CD4-positive, alpha-beta T cell treated with Interleukin-4 for 1 hour (primary cell): ENCODE data around the gene DOCK6.
A peak's percentile ranks its signal among the peaks of the same experiment; 100 is the strongest.

Experiments used
- DNase-seq, 2 donors: peaks; one replicate each; pipeline ENCODE4 v3.0.0-alpha.2; 2020 to 2022

DOCK6 gene, protein sequence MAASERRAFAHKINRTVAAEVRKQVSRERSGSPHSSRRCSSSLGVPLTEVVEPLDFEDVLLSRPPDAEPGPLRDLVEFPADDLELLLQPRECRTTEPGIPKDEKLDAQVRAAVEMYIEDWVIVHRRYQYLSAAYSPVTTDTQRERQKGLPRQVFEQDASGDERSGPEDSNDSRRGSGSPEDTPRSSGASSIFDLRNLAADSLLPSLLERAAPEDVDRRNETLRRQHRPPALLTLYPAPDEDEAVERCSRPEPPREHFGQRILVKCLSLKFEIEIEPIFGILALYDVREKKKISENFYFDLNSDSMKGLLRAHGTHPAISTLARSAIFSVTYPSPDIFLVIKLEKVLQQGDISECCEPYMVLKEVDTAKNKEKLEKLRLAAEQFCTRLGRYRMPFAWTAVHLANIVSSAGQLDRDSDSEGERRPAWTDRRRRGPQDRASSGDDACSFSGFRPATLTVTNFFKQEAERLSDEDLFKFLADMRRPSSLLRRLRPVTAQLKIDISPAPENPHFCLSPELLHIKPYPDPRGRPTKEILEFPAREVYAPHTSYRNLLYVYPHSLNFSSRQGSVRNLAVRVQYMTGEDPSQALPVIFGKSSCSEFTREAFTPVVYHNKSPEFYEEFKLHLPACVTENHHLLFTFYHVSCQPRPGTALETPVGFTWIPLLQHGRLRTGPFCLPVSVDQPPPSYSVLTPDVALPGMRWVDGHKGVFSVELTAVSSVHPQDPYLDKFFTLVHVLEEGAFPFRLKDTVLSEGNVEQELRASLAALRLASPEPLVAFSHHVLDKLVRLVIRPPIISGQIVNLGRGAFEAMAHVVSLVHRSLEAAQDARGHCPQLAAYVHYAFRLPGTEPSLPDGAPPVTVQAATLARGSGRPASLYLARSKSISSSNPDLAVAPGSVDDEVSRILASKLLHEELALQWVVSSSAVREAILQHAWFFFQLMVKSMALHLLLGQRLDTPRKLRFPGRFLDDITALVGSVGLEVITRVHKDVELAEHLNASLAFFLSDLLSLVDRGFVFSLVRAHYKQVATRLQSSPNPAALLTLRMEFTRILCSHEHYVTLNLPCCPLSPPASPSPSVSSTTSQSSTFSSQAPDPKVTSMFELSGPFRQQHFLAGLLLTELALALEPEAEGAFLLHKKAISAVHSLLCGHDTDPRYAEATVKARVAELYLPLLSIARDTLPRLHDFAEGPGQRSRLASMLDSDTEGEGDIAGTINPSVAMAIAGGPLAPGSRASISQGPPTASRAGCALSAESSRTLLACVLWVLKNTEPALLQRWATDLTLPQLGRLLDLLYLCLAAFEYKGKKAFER (N-terminal part only)

DNA sequence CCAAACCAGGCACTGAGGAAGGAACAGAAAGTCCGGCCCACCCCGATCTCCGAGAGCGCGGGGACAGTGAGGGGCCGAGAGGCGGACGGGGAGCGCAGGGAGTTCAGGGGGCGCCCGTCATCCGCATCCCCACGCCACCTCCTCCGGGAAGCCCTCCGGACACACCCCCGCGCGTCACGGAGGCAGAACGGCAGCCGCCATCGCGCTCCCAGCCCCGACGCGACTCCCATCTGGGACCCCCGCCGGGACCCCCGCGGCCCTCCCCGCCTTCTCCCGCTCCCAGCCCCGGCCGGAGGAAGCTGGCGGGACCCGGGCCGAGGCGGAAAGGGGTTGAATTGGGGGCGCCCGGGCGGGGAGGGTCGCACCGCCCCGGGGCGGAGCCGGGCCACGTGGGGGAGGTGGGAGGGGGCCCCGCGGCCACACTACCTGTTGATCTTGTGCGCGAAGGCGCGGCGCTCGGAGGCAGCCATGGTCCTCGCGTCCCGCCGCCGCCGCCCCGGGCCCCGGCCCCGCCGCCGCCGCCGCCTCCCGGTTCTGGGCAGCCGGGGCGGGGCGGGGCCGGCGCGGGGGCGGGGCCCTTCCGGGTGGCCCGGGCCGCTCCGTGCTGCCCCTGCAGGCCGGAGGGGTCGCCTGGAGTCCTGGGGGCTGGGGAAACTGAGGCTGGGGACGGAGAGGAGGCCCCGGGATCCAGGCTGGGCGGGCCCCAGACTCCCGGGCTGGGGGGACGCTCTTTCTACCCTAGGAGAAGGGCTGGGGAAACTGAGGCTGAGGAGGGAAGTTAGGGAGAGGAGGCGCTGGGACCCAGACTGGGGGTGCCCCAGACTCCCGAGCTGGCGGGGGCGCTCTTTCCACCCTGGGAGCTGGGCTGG lies at the start of gene DOCK6:
Gene DOCK6 (minus strand): TSS at position 554 of the 869 bp plus-strand sequence. CDS start 84 bp downstream, at position 470.
- no peak for DNase-seq

DNA sequence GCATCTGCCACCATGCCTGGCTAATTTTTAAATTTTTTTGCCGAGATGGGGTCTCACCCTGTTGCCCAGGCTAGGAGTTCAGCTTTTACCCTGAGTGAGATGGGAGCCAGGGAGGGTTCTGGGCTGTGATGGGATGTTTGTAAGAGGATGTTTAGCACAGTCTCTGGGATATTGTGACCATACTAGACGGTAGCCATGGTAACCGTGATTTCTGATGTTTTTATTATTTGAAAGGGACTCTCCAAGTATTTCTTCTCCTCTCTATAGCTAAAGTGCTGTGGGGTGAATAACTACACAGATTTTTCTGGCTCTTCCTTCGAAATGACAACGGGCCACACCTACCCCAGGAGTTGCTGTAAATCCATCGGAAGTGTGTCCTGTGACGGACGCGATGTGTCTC lies 44.0 kb upstream of the DOCK6 start:
- DNase-seq = no peak

DNA sequence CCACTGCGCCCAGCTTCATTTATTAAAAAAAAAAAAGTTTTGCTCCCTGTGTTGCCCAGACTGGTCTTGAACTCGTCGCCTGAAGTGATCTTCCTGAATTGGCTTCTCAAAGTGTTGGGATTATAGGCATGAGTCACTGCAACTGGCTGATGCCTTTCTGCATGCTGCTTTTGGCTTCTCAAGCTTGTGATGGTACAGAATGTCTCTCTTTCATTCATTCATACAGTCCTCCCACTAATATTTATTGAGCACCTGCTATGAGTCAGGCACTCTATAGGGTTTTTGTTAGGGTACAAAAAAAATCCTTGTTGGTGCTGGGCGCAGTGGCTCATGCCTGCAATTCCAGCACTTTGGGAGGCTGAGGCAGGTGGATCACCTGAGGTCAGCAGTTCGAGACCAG lies 42.6 kb upstream of the DOCK6 start:
- no peak for DNase-seq

DNA sequence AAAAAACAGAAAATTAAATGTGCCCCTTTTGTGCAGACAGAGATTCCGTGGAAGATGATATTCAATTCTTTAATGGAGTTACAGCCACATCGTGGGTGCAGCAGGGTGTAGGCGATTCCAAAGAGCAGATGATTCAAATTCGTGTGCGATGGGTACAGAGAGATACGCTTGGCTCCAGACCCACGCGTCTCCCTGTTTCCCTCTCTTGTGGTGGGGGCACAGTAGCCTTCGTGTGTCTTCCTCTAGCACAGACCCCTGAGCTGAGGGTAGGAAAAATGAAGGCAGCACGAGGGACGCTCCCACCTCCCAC lies 38.4 kb upstream of the DOCK6 start:
- no peak for DNase-seq

DNA sequence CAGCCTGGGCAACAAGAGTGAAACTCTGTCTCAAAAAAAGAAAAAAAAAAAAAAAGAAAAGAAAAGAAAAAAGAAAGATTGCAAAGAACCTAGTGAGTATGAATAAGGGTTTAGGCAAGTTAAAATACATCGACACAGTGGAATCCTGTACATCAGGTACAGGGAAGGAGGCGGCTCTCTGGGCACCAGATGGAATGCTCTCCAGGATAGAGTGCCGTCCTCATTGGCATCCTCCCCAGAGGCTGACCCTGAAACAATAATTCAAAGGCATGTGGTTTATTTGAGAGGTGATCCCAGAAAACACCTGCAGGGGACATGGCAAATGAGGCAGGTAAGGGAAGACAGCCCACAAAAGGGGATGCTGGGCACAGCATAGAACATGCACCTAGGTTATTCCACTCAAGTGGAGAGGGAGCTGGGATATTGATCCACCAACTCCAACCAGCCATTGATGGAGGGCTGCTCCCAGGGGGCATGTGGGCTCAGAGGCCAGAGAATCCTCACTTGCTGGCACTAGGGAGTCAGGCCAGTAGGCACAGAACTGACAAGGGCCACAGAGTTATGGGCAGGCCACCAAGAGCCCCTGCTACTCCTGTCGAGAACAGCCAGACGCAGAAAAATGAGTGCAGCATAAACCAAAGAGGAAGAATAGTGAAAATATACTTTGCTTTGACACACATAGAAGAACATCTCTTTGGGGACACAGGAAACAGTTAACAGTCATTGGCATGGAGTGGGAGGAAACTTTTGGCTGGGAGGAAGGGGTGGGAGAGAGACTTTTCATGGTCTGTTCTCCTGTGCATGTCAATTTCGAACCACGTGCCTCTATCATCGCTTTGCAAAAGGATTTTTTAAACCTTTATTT lies 37.9 kb upstream of the DOCK6 start:
- no peak for DNase-seq

DNA sequence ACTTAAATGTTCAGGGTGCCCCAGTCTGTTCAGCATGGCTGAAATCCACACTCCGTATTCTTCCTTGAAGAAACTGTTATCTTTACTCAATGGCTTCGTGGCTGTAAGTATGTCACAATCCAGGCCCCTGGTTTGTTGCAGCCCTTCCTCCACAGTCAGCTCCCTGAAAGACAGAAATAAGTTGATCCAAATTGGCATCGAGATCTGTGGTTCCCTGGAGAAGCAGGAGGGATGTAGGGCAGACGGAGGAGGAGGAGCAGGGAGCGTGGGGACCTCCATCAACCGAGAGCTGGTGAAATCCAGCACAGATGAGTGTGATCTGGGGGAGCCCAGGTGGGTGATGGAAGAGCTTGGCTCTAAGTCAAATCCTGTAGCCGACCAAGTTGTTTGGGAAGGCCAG lies 33.9 kb upstream of the DOCK6 start:
- DNase-seq = no peak

DNA sequence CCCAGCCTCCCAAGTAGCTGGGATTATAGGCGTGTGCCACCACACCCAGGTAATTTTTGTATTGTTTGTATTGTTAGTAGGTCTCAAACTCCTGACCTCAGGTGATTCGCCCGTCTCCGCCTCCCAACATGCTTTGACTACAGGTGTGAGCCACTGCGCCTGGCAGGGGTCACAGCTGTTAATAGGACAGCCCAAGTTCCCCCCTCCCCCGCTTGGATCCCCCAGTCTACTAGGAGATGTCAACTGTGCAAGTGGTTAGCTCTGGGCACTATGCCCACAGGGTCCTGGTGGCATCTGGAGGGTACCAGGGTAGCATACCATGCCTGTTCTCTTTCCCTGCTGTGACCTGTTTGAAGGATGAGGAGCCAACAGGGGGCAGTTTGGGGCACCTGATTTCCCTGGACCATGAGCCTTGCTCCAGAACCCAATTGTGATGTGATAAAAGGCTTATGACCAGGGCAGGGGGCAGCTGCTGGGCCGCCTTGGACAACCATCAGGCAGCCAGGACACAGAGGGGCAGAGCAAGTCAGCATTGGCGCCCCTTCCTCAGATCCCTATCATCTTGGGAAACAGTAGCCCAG lies 33.4 kb upstream of the DOCK6 start, which contains the start of gene TSPAN16:
Gene TSPAN16 (plus strand): TSS at position 496 of the 581 bp plus-strand sequence. CDS start 138 bp downstream, outside the sequence.
- DNase-seq = no peak

DNA sequence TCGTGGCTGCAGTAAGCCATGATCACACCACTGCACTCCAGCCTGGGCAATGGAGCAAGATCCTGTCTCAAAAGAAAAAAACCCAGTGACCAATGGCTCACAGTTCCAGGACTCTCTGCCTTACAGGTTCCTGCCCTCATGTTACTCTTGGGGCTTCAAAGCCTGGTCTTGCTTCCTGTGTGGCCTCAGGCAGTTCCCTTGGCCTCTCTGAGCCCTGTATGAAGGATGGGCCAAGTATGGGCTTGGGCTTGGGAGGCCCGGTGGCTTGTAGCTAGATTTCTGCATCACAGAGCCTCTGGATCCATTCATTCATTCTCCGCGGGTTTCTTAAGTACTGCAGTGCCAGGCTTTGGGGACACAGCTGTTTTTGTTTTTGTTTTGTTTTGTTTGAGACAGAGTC lies 32.9 kb upstream of the DOCK6 start:
- no peak for DNase-seq

DNA sequence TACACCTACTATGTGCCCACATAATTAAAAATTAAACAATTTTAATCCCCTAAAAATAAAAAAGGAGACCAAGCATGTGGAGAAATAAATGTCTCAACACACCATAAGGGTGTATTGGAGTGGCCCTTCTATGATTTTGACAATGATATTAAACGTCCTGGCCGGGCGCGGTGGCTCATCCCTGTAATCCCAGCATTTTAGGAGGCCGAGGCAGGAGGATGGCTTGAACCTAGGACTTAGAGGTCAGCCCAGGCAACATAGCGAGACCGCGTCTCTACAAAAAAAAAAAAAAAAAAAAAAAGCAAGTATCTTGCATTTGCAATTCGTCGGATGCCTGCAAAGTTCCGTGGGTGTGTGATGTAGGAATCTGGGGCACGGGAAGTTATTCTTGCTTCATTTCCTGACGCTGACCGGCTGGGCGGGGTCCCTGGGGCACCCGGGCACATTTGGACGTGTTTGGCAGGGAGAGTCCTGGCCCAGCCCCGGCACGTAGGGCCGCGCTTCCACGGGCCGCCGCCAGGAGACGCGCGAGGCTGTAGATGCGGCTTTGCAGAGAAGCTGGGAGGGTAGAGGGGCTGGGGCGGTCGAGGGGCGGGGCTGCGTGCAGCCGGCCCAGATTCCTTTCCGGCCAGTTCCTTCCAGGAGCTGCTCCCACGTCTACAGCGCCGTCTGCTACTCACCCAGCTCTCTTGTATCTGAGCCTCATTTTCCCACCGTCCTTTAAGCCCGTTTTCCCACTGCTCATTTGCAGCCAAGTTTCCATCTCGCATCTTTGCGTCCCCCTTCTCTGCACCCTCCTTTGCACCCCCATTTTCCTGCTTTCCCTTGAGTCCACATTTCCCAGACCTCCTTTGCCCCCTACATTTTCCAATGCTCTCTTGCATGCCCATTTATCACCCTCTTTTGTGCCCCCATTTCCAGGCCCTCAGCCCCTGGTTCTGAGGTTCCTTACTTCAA lies 31.4 kb upstream of the DOCK6 start:
- DNase-seq = peak; percentile 81 to 88

DNA sequence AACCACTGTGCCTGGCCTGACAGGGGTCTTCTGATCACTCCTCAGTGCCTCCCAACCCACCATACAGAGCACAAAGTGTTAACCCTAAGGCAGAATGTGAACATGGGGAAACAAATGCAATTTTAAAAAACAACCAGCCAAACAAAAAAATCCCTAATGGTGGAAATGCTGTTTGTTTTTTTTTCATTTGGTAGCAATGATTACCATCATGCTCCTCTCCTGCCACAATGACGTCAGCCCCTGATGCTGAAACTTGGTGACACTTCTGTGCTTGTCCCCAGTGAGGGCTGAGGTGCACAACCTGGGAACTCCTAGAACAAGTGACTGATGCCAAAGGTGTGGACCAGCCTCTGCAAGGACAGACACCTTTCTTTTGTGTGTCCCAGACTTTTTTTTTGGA lies 29.7 kb upstream of the DOCK6 start:
- peak in 1 of 2 donors; percentile 19 for DNase-seq

DNA sequence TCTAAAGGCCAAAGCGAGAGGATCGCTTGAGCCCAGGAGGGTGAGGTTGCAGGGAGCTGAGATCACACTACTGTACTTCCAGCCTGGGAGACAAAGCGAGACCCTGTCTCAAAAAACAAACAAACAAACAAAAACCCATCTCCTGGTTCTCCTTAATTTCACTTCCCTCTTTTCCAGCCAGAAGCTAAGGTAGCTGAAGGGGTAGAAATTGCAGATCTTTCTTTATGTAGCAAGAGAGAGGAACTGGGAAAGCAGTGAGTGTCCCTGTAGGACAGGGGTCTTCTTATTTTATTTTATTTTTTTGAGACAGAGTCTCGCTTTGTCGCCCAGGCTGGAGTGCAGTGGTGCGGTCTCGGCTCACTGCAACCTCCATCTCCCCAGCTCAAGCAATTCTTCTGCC lies 29.1 kb upstream of the DOCK6 start:
- DNase-seq = no peak

DNA sequence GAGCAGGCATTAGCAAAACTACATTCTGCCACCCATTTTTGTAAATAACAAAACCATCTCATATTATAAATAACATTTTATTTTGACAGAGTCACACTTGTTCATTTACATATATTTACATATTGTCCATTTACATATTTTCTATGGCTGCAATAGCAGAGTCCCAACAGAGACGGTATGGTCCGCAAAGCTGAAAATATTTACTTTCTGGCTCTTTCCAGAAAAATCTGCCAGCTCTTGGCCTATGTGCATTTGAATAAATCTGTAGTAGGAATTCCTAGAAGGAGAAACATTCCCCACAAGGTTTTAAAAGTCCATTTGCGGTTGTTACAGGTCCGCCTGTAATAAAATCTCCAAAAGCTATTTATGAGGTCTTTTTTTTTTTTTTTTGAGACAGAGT lies 27.9 kb upstream of the DOCK6 start:
- no peak for DNase-seq

DNA sequence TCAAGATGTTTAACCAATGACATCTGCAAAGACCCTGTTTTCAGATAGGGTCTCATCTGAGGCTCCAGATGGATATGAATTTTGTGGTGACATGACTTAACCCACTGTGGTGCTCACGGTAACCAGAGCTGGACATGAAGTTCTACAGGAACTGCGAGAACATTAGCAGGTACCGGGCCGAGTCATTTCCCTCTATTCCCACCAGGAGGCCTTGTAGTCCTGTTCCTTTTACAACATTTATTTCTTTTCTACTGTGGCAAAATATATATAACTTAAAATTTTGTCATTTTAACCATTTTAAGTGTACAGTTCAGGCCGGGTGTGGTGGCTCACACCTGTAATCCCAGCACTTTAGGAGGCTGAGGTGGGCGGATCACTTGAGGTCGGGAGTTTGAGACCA lies 26.0 kb upstream of the DOCK6 start:
- no peak for DNase-seq

DNA sequence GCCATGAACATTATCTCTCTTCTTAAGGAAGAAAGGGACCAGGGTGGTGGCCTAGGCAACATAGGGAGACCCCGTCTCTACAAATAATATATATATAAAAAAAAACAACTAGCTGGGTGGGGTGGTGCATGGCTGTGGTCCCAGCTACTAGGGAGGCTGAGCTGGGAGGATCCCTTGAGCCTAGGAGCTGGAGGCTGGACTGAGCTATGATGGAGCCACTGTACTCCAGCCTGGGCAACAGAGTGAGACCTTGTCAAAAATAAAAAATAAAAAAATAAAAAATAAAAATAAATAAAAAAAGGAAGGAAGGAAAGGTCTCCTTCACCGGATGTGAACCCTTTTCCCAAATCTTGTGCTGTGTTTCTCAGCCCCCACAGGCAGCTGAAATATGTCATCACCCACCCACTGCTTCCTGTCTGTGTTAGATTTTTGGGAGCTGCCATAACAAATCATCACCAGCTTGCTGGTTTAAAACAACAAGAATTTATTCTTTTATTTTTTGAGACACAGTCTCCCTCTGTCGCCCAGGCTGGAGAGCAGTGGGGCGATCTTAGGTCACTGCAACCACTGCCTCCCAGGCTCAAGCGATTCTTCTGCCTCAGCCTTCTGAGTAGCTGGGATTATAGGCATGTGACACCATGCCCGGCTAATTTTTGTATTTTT lies 24.1 kb upstream of the DOCK6 start:
- no peak for DNase-seq

DNA sequence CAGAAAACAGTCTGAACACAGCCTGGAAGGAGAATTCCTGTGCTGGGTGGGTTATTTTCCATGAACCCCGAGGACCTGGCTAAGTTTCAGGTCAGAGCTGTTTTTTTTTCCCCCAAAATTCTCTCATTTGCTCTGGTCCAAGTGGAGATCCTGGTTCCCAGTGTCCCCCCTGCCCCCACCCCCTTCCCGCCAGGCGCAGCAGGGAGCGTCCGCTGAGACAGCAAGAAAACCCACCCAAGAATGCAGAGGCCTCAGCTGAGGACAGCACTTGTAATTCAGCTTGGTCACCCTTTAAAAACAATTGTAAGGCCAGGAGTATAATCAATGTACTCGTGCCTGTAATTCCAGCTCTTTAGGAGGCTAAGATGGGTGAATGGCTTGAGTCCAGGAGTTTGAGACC lies 22.2 kb upstream of the DOCK6 start:
- DNase-seq = no peak

DNA sequence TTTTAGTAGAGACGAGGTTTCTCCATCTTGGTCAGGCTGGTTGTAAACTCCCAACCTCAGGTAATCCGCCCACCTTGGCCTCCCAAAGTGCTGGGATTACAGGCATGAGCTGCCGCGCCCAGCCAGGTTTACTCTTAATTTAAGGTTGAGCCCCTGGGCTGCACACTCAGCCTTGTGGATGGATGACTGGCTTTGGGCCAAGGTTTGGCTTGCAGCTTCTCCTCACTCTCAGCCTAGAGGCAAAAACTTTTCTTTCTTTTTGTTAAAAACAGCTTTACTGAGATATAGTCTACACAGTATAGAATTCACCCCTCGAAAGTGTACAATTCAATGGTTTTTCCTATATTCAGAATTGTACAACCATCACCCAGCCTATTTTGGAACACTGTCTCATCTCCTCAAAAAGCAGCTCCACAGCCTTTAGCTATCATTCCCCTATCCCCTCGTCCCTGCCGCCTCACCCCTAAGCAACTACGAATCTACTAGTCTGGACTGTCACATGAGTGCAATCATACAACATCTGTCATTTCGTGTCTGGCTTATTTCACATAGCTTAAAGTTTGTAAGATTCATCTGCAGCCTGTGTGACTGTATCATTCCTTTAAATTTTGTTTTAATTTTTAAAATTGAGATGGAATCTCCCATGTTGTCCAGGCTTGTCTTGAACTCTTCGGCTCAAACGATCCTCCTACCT lies 19.2 kb upstream of the DOCK6 start:
- no peak for DNase-seq

DNA sequence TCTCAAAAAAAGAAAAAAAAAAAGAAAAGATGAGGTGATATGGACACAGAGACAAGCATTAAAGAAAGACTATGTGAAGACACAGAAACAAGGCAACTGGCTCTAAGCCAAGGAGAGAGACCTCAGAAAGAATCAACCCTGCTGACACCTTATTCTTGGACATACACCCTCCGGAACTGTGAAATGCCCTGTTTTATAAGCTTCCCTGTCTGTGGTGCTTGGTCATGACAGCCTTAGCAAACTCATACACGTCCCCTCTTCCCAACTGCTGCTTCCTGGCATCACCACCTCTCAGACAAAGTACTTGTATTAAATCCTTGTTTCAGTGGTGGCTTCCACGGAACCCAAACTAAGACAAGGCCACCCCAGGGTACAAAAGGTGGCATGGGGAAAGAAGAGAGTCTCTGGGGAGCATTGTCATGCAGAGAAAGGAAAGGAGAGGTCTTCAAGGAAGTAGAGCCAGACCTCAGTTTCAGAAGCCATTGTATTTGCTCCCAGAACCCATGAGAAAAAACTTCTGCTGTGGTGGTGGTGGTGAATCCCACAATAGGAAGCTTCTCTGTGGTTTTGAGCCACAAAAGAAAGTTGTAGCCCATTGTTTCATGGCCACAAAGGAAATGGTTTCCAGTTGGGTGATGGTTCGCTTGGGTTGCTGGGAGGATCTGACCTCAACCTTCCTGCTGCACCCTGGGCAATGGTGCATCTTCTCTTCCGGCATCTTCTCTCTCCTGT lies 17.3 kb upstream of the DOCK6 start:
- DNase-seq = peak; percentile 53 to 74

DNA sequence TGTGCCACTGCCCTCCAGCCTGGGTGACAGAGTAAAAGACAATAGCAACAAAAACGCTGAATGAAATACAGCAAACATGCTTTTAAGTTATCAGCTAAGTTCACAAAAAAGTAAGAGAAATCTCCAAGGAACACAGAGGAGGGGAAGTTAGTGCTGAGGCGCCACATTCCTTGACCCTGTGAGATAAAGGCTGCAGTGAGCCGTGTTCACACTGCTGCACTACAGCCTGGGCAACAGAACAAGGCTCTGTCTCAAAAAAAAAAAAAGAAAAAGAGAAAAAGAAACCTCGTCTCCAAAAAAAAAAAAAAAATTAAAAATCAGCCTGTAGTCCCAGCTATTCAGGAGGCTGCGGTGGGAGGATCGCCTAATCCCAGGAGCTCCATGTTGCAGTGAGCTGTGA lies 16.3 kb upstream of the DOCK6 start:
- DNase-seq = no peak
